Omental fat pad (tissue), 4 donors: Measurements from ENCODE around the gene MFSD1. TPM values are rescaled to one million over a fixed set of nuclear protein-coding genes. Genes with fewer than 3 reads are reported as not detected.

ENCODE experiments used
- ATAC-seq: fragments of 150-250 bp; one replicate; pipeline ENCODE4 v1.9.1; 2016; ENCODE audit warnings: mild to moderate bottlenecking, moderate library complexity; ENCODE audit not compliant: low FRiP score
- DNase-seq: peaks from one replicate; pipeline ENCODE4 v3.0.0-alpha.2; 2019; ENCODE audit warnings: low spot score
- total RNA-seq, 4 donors: library from RNA; depleted of rRNA; stranded (reverse); fragments of >200 nt; gene quantifications; one replicate each; pipeline ENCODE4 v1.1.0, GENCODE V29; 2016
- TF ChIP-seq, protein P1 (sequence below), 3 donors: fragments of 450-650 bp; IDR thresholded peaks; one replicate each; pipeline ENCODE4 v1.5.1; 2016 to 2017; ENCODE audit warnings: antibody characterized with exemption in 3 of 3, mild to moderate bottlenecking in 3 of 3, moderate library complexity in 2 of 3

MFSD1 gene
- total RNA-seq, 4 donors from 2014 or later: 113 to 173 (median 129) TPM

DNA sequence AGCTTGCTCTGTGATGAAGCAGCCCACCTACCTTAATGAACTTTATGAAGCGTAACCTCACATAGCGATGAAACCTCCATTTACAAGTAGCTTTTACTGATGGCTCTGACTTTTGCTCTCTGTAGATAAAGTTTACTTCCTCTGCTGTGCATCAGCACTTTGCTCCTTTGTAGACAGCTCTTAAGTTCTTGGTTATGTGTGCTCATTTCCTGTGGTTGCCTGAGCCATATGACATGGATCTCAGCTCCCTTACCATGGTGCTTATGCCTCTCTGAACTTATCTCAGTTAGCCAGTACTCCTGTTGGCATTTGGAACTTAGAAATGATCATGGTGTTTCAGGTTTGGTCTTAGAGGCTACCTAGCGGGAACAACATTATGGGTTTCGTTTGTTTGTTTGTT is 7.8 kb downstream of the MFSD1 start:
- DNase-seq: no peak
- ATAC-seq: no peak
- TF ChIP-seq, protein P1, sequence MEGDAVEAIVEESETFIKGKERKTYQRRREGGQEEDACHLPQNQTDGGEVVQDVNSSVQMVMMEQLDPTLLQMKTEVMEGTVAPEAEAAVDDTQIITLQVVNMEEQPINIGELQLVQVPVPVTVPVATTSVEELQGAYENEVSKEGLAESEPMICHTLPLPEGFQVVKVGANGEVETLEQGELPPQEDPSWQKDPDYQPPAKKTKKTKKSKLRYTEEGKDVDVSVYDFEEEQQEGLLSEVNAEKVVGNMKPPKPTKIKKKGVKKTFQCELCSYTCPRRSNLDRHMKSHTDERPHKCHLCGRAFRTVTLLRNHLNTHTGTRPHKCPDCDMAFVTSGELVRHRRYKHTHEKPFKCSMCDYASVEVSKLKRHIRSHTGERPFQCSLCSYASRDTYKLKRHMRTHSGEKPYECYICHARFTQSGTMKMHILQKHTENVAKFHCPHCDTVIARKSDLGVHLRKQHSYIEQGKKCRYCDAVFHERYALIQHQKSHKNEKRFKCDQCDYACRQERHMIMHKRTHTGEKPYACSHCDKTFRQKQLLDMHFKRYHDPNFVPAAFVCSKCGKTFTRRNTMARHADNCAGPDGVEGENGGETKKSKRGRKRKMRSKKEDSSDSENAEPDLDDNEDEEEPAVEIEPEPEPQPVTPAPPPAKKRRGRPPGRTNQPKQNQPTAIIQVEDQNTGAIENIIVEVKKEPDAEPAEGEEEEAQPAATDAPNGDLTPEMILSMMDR (IDR thresholded peaks at IDR 0.05): no peak

DNA sequence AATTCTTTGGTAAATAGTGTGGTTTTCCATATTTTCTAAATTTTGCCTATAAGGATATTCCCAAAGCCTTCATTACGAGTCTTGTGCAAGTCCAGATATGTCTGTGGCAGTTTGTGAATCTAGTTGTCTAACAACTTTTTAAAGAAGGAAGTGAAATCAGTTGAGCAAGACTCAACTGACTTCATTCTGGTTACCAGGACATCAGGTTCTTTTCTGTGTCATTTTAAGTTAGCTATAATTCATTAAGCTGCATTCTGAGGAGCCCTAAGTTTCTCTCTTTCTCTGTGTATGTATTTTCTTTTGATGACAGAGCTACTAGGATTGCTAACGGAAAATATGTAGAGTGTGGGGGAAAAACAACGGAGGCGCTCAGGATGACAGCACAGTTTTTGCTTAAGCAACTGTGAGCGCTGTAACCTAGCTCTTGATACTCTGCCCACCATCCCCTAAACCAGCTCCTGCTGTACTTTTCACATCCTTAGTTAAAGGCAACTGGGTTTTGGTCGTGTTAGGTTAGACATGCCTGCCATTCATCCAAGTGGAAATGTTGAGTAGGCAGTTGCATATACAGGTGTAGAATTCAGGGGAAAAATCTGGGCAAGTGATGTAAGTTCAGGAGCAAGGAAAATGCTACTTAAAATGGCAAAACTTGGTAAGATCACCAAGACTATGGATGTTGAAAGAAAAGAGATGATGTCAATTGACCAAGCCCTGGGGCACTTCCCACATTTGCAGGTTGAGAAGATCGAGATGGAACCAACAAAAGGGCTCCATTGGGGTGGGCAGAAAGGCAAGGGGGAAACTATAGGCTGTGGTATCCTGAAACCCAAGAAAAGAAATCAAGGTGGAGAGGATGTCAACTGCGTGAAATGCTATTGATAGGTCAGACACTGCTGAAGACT is 9.2 kb downstream of the MFSD1 start:
- TF ChIP-seq, protein P1 (IDR thresholded peaks at IDR 0.05): no peak
- no peak for ATAC-seq
- no peak for DNase-seq

GRCh38 chr3:158819282-158819681 is 17.4 kb downstream of the MFSD1 start:
- no peak for DNase-seq
- TF ChIP-seq, protein P1 (IDR thresholded peaks at IDR 0.05): no peak
- no peak for ATAC-seq

- TF ChIP-seq, protein P1 (IDR thresholded peaks at IDR 0.05): no peak
- no peak for ATAC-seq
- no peak for DNase-seq
These were observed 18.7 kb downstream of the MFSD1 start for GRCh38 chr3:158820521-158820920.

- ATAC-seq: no peak
- TF ChIP-seq, protein P1 (IDR thresholded peaks at IDR 0.05): no peak
These were observed 20.0 kb downstream of the MFSD1 start for GRCh38 chr3:158821847-158822246.

GRCh38 chr3:158823426-158823825 is 21.6 kb downstream of the MFSD1 start:
- ATAC-seq: no peak
- TF ChIP-seq, protein P1 (IDR thresholded peaks at IDR 0.05): no peak
- no peak for DNase-seq

More at GRCh38 chr3:158821847-158822246, 20.0 kb downstream of the MFSD1 start:
- DNase-seq: no peak

- ATAC-seq: no peak
- TF ChIP-seq, protein P1 (IDR thresholded peaks at IDR 0.05): no peak
- DNase-seq: no peak
These were observed 25.9 kb downstream of the MFSD1 start for GRCh38 chr3:158827773-158828172.
